GM10847 (cell line): ENCODE measurements around the gene STAP2.

ENCODE experiments used
- POLR2A ChIP-seq: IDR thresholded peaks from 2 replicates; pipeline ENCODE4 v1.6.1; 2011; ENCODE audit not compliant: insufficient read length; ENCODE audit errors: extremely low read depth

The STAP2 gene

GRCh38 chr19:4284176-4284958, 54.3 kb downstream of the STAP2 start:
- no peak for TF ChIP-seq POLR2A

GRCh38 chr19:4279530-4280422, 58.9 kb downstream of the STAP2 start:
- no peak for TF ChIP-seq POLR2A

- TF ChIP-seq POLR2A = no peak
Measured at GRCh38 chr19:4279267-4279529, 59.4 kb downstream of the STAP2 start.

GRCh38 chr19:4278419-4279266, 60.0 kb downstream of the STAP2 start, which contains the start of gene SHD:
Gene SHD (plus strand): TSS chr19:4279266. CDS start chr19:4280064, 798 bp downstream.
- TF ChIP-seq POLR2A = no peak

DNA sequence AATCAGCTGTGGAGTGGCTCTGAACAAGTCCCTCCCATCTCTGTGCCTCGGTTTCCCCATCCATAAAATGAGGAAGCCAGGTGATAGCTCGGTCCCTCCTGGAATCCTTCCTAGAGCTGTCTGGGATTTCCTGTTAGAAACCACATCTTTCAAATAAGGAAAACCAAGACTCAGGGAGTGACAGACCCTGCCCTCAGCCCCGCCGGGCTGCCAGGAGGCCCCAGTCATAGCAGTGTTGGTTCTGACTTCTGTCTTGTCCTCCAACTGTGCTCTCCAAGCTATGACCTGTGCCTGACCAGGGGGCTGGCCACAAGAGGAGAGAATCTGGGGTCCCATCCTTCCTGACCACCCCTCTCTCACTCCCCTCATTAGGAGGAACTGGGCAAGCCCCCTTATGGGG, 60.6 kb downstream of the STAP2 start:
- no peak for TF ChIP-seq POLR2A

DNA sequence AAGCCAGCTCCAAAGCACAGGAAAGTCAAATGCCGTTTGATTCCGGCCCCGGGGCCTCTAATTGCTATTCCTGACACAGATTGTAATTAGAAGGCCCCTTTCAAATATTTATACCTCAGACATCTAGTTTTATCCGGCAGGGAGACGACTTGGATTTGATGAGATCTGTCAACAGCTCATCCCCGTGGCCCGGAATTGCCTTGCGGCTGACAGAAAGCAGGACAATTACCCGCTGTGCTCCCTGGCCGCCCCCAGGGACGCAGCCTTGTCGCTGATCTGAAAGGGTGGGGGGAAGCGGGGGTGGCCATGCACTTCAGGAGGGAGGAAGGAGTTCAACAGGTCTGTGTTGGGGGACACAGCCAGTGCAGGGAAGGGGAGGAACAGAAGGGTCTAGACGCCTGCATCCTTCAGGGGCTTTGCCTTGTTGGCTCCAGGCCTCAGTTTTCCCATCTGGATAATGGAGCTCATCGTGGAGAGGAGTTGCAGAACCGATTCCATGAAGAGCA, 61.4 kb downstream of the STAP2 start:
- TF ChIP-seq POLR2A = no peak
